ENCODE measurements around the gene SIGLEC5.
"Not testable (repeated sequence)": the region's sequence is repeated elsewhere in the genome, so short reads cannot be mapped to it uniquely, and the experiment has no call there.

Gene SIGLEC5

GRCh38 chr19:51630315-51630714, at the start of gene SIGLEC5:
TSS of gene SIGLEC5 (minus strand) at chr19:51630401. CDS start at chr19:51630335, 66 bp downstream.
- DNase-seq = not testable (repeated sequence)

DNA sequence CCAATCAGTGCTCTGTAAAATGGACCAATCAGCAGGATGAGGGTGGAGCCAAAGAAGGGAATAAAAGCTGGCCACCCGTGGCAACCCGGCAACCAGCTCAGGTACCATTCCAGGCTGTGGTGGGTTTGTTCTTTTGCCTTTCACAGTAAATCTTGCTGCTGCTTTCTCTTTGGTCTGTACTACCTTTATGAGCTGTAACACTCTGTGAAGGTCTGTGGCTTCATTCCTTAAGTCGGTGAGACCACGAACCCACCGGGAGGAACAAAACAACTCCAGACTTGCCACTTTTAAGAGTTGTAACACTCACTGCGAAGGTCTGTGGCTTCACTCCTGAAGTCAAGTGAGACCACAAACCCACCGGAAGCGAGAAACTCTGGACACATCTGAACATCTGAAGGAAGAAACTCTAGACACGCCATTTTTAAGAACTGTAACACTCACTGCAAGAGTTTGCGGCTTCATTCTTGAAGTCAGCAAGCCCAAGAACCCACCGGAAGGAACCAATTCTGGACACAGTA, 46.4 kb upstream of the SIGLEC5 start:
- DNase-seq = no peak

DNA sequence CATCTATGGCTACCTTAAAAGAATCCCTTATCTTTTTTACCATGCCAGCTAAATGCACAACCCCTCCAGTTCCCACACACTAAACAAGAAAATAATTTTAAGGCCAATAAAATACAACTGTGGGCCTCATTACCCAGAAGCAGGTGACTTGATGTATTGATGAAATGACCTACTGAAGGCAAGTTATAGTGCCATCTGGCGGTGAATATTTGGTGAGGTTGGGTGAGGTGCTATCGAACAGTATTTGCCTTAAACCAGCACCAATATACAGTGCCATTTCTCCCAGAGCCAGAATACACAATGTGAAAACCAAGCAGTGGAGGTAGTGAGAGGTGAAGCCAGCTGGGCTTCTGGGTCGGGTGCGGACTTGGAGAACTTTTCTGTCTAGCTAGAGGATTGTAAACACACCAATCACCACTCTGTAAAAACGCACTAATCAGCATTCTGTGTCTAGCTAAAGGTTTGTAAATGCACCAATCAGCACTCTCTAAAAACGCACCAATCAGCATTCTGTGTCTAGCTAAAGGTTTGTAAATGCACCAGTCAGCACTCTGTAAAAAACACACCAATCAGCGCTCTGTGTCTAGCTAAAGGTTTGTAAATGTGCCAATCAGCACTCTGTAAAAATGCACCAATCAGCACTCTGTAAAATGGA, 45.8 kb upstream of the SIGLEC5 start:
- DNase-seq = not testable (repeated sequence)

DNA sequence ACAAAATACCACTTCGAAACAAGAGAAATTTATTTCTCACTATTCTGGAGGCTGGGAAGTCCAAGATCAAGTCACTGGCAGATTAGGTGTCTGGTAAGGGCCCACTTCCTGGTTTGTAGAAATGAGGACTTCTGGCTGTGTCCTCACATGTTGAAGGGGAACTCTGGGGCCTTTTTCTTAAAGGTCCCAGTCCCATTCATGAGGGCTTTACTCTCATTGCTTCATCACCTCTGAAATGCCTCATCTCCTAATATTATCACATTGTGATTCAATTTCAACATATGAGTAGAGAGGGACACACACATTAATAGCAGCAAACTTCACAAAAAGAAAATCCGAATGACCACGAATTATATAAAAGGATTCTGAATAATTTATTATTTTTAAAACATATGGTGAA, 38.0 kb upstream of the SIGLEC5 start:
- DNase-seq = no peak

- no peak for DNase-seq
Measured at GRCh38 chr19:51664997-51665396, 34.8 kb upstream of the SIGLEC5 start.

GRCh38 chr19:51664131-51664530, 33.9 kb upstream of the SIGLEC5 start:
- no peak for DNase-seq

DNA sequence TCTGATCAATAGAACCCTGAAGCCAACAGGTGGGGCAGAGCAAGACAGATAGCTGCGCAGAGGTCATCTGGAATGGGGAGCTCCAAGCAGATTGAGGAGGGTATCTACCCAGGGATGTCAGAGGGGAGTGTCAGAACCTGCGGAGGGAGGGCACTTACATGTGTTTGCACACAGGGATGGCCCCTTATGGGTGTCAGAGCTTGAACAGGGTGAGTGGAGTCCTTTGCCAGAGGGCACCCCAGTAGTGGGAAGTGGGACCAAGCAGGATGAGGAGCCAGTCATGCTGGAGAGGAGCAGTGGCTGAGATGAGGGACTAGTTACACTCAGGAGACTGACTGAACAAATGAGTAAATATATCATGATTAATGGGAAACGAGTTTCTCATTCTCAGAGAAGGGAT, 33.4 kb upstream of the SIGLEC5 start:
- no peak for DNase-seq

DNA sequence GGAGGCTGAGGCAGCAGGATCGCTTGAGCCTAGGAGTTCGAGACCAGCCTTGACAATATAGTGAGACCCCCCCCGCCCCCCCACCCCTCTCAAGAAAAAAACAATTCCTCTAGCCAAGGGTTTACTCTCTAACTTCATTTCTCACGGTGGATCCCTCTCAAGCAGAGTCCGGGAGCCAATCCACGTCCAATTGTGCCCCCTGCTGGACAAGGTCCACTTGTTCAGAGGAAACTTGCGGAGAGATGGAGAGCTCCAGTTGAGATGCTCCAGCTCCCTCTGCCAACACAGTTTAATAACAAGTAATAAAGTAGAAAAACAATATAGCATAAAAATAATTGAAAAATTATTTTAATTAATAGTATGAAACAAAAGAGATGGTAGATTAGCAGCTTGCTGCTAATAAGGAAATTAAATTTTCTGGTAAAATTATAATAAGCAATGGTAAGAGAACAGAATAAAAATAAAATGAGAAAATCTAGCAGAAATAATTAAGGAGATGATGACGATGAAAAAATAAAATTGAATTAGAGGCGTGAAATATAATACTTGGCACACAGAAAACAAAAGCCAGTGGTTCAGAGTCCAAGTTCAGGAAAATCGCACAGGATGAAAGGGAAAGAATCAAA, 30.9 kb upstream of the SIGLEC5 start:
- DNase-seq = peak; percentile 46

DNA sequence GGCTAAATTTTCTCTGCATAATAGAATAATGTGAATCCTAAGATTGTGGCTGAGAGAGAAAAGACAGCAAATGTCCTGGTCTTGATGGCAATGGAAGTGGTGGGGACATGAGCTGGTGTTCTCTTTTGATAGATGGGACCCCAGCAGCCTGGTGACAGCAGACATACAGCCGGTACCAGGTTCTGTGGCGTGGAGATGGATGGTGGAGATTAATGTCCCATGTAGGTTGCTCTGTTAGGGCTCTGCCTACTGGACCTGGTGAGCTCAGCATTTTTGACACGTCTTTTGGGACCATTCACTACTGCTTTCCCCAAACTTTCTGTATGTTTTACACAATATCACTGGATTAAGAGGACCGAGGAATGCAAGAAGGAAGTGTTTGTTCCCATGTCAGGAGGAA, 24.6 kb upstream of the SIGLEC5 start:
- no peak for DNase-seq

- no peak for DNase-seq
Measured at GRCh38 chr19:51653162-51653561, 23.0 kb upstream of the SIGLEC5 start.

GRCh38 chr19:51652266-51652665, 22.1 kb upstream of the SIGLEC5 start:
- DNase-seq = no peak

GRCh38 chr19:51651216-51651846, 21.1 kb upstream of the SIGLEC5 start:
- DNase-seq = no peak

DNA sequence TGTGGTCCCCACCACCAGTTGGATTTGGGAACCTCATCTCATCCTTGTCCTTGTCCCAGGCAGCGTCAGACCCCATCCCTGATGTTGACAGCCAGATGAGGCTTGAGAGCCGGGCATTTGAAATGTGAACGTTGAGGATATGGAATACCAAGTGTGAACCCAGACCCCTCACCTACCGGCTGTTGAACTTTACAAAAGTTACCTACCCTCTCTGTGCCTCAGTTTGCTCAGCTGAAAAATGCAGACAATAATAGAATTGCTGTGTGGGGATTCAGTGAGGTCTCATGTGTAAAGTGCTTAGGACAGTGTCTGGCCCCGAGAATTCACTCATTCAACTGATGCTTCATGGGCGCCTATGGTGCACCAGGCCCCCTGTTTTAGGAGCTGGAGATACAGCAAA, 17.1 kb upstream of the SIGLEC5 start:
- no peak for DNase-seq

GRCh38 chr19:51646730-51647129, 16.5 kb upstream of the SIGLEC5 start, which contains the start of gene SIGLEC14:
TSS of gene SIGLEC14 (minus strand) at chr19:51646825. CDS start at chr19:51646759, 66 bp downstream.
- not testable (repeated sequence) for DNase-seq

GRCh38 chr19:51644636-51645271, 14.6 kb upstream of the SIGLEC5 start:
- no peak for DNase-seq

- no peak for DNase-seq
Measured at GRCh38 chr19:51641648-51642047, 11.4 kb upstream of the SIGLEC5 start.

GRCh38 chr19:51640386-51640785, 10.2 kb upstream of the SIGLEC5 start:
- DNase-seq = no peak

DNA sequence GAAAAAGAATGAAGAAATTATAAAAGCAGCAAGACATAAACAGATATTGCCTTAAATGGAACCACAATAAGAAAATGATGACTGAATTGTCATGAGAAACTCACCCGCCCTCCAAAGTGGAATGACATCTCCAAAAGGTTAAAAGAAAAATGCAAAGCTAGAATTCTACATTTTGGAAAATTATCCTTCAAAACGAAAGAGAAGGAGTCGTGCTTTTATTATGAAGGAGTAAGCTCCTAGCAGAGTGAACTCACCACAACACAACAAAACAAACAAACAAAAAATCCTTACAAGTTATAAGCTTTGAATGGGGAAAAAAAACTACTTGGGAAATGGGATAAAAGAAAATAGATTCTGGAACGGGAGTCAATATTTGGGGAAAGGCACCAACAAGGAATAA, 9.7 kb upstream of the SIGLEC5 start:
- DNase-seq = no peak

GRCh38 chr19:51637362-51637978, 7.3 kb upstream of the SIGLEC5 start:
- no peak for DNase-seq

DNA sequence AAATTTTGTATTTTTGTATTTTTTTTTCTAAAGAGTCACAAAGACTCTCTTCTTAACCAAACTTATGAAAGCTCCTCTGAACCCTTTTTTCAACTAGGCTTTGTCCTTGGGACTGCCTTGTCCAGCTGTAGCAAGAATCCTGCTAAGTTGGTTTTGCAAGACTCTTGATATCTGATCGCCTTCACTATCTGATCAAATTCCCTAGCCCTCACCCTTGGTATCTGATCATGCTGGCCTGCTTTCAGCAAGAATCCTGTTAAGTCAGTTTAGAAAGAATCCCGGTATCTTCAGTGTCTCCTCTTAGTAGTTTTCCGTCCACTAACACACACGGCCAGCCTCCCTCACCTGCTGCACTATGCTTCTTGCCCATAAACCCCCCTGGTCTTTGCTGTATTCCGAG, 1.9 kb upstream of the SIGLEC5 start:
- DNase-seq = no peak

DNA sequence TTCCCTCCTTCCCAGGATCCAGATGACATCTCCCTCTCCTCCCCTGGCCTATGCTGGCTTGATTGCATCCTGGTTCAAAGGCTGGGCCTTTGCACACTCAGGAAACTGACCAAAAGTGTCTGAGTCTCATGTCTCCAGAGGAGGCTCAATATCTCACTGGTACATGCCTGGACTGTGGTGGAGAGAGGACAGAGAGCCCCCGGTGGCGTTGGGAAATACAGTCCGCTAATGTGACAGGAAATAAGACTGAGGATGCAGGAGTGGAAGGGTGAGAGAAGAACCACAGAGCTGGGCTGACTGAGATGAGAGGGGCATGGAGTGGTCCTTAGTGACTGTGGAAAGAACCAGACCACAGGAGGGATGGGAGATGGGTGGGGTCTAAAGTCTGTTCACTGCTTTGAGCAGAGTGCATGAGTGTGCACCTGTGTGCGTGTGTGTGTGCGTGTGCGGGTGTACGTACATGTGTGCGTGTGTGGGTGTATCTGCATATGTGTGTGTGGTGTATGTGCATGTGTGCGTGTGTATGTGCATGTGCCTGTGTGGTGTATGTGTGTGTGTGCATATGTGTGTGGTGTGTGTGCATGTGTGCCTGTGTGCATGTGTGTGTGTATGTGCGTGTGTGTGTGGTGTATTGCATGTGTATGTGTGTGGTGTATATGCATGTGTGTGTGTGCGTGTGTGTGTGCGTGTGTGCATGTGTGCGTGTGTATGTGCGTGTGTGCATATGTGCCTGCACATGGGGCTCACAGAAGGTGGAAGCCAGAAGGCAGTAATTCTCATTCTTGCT, 1.9 kb downstream of the SIGLEC5 start:
- no peak for DNase-seq

DNA sequence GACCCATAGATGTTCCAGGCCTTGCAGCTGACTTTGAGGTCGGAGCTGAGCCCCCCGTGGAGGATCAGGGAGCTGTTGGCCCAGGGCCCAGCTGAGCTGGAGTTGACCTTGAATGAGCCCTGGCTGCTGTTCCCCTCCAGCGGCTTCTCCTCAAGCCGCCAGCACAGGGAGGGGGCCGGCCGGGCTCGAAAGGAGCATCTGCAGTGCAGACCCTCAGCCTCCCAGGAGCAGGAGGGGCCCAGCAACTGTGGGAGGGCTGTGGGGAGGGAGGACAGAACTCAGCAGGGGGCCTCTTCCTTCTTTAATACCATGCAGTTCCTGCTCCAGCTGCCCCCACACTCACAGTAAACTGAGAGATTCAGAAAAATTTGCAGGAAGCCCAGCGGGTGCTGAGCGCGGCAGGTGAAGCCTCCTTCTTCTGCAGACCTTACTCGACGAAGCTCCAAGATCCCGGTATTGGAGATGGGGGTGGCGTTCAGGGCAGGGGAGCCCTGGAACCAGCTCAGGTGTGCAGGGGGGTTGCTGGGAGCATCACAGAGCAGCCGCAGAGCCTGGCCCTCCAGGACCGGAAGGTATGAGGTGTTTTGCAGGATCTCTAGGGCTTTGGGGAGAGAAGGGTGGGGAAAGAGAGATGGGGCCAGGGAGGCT, 2.6 kb downstream of the SIGLEC5 start:
- DNase-seq = no peak

Measured in NCI-H2029 (cell line).